A549 (cell line): Measurements from ENCODE around the gene MRPL30. TPM values are rescaled to one million over a fixed set of nuclear protein-coding genes. Genes with fewer than 3 reads are reported as not detected.

Source experiments
- ATAC-seq, 2 experiments: fragments of 200-7000 bp in 1 of 2; fragments of >200 bp in 1 of 2; cut with Nextera tagmentation in 1 of 2; cut with Tn5 transposase in 1 of 2; 3 replicates each; pipeline versions ENCODE4 v1.8.0 to v1.9.1; 2018 to 2020; ENCODE audit warnings: mild to moderate bottlenecking in 1 of 2, moderate library complexity in 1 of 2
- CTCF ChIA-PET: fragments of 300-600 bp; sonication (Branson Sonifier 250); formaldehyde crosslinking; extraction: SDS; loops from one replicate; lab custom pipeline; 2021; ENCODE audit warnings: antibody characterized with exemption, inconsistent platforms; lab: Yijun Ruan, JAX
- POLR2A ChIA-PET: fragments of 350-600 bp; formaldehyde crosslinking; extraction: SDS; loops from one replicate; lab custom pipeline; 2021; ENCODE audit warnings: antibody characterized with exemption, inconsistent platforms; lab: Yijun Ruan, JAX
- DNase-seq, 2 experiments: peaks; one replicate each; pipeline versions ENCODE4 v3.0.0 to v3.0.0-alpha.2; 2011 to 2016; ENCODE audit warnings: low read depth in 1 of 2, low spot score in 1 of 2
- FAIRE-seq: peaks from 2 replicates; lab custom pipeline; 2011; peaks lifted over from hg19 to GRCh38; lab: Jason Lieb, UNC
- H3K27ac ChIP-seq, 2 experiments: fragments of >200 bp; sonication (Bioruptor Twin); formaldehyde crosslinking; 3 replicates each; pipeline ENCODE4 v1.5.1; 2016 to 2017
- H3K4me1 ChIP-seq: fragments of >200 bp; sonication (Bioruptor Twin); formaldehyde crosslinking; 3 replicates; pipeline ENCODE4 v1.6.1; 2016
- H3K4me2 ChIP-seq: fragments of >200 bp; sonication (Bioruptor Twin); formaldehyde crosslinking; 3 replicates; pipeline ENCODE4 v1.6.1; 2016
- H3K4me3 ChIP-seq: fragments of >200 bp; sonication (Bioruptor Twin); formaldehyde crosslinking; 3 replicates; pipeline ENCODE4 v1.5.1; 2016
- H3K9me3 ChIP-seq: fragments of >200 bp; sonication (Bioruptor Twin); formaldehyde crosslinking; 3 replicates; pipeline ENCODE4 v1.6.1; 2016
- ATOH8 ChIP-seq: fragments of 250-450 bp; sonication (Bioruptor Pico); IDR thresholded peaks from 2 replicates; pipeline ENCODE4 v1.5.0; 2020; ENCODE audit warnings: low read depth, mild to moderate bottlenecking, moderate library complexity
- BHLHE40 ChIP-seq: IDR thresholded peaks from 2 replicates; pipeline ENCODE4 v1.6.1; 2012; ENCODE audit warnings: low read depth, low read length, inconsistent platforms
- CBX2 ChIP-seq: fragments of 200-600 bp; sonication (generic); IDR thresholded peaks from 2 replicates; pipeline ENCODE4 v1.6.1; 2016; ENCODE audit warnings: low read depth, mild to moderate bottlenecking, borderline replicate concordance
- CBX8 ChIP-seq: fragments of 200-600 bp; sonication (generic); IDR thresholded peaks from 2 replicates; pipeline ENCODE4 v1.6.1; 2016
- CEBPB ChIP-seq, 2 experiments: fragments of >200 bp in 1 of 2; sonication (Bioruptor Twin) in 1 of 2; formaldehyde crosslinking in 1 of 2; IDR thresholded peaks; 2 replicates each; pipeline ENCODE4 v1.6.1; 2012 to 2016
- CHD4 ChIP-seq: fragments of 200-600 bp; sonication (generic); IDR thresholded peaks from 2 replicates; pipeline ENCODE4 v1.6.1; 2016; ENCODE audit warnings: antibody characterized with exemption, mild to moderate bottlenecking, borderline replicate concordance
- E2F6 ChIP-seq: IDR thresholded peaks from 2 replicates; pipeline ENCODE4 v1.6.1; 2012; ENCODE audit warnings: low read depth, borderline replicate concordance
- ELK1 ChIP-seq: fragments of 150-350 bp; IDR thresholded peaks from 2 replicates; pipeline ENCODE4 v1.6.1; 2014; ENCODE audit warnings: low read depth, mild to moderate bottlenecking, low read length
- FOSB ChIP-seq: fragments of 250-450 bp; sonication (Bioruptor Pico); IDR thresholded peaks from 2 replicates; pipeline ENCODE4 v1.5.0; 2020; ENCODE audit warnings: mild to moderate bottlenecking, moderate library complexity
- FOSL2 ChIP-seq, 2 experiments: fragments of 450-650 bp in 1 of 2; fragments of >200 bp in 1 of 2; sonication (Bioruptor Twin) in 1 of 2; formaldehyde crosslinking; IDR thresholded peaks; 2 replicates each; pipeline versions ENCODE4 v1.5.0 to v1.6.1; 2016 to 2020; ENCODE audit warnings: mild to moderate bottlenecking in 1 of 2, moderate library complexity in 1 of 2
- FOXS1 ChIP-seq: fragments of 250-450 bp; sonication (Bioruptor Pico); IDR thresholded peaks from 2 replicates; pipeline ENCODE4 v1.5.0; 2020; ENCODE audit warnings: mild to moderate bottlenecking, moderate library complexity
- HES2 ChIP-seq: fragments of >200 bp; sonication (Bioruptor Twin); formaldehyde crosslinking; IDR thresholded peaks from 2 replicates; pipeline ENCODE4 v1.6.1; 2016
- HOXA7 ChIP-seq: fragments of 250-450 bp; sonication (Bioruptor Pico); IDR thresholded peaks from 2 replicates; pipeline ENCODE4 v1.5.0; 2020; ENCODE audit warnings: mild to moderate bottlenecking, moderate library complexity
- HOXB13 ChIP-seq: fragments of 250-450 bp; sonication (Bioruptor Pico); IDR thresholded peaks from 2 replicates; pipeline ENCODE4 v1.5.0; 2020; ENCODE audit warnings: low read depth, mild to moderate bottlenecking, moderate library complexity
- JUN ChIP-seq, 2 experiments: fragments of >200 bp; sonication (Bioruptor Twin); formaldehyde crosslinking; IDR thresholded peaks; 2 replicates in 1 of 2; 3 replicates in 1 of 2; pipeline ENCODE4 v1.6.1; 2016 to 2017
- MAZ ChIP-seq: fragments of 150-350 bp; IDR thresholded peaks from 2 replicates; pipeline ENCODE4 v1.6.1; 2014; ENCODE audit warnings: antibody characterized with exemption, low read depth, low read length, borderline replicate concordance
- NPAS2 ChIP-seq: fragments of 250-450 bp; sonication (Bioruptor Pico); IDR thresholded peaks from 2 replicates; pipeline ENCODE4 v1.8.0; 2022; ENCODE audit warnings: mild to moderate bottlenecking, moderate library complexity, borderline replicate concordance
- PBX3 ChIP-seq: IDR thresholded peaks from 2 replicates; pipeline ENCODE4 v1.6.1; 2012
- POLR2A ChIP-seq: IDR thresholded peaks from 2 replicates; pipeline ENCODE4 v1.6.1; 2012; ENCODE audit warnings: mild to moderate bottlenecking, low read length
- POLR2AphosphoS2 ChIP-seq: conservative IDR thresholded peaks from 2 replicates; pipeline ENCODE4 v1.6.1; 2012; ENCODE audit warnings: low read length, improper control_type of control experiment, inconsistent platforms
- RAD21 ChIP-seq, 2 experiments: fragments of >200 bp in 1 of 2; sonication (Bioruptor Twin) in 1 of 2; formaldehyde crosslinking in 1 of 2; IDR thresholded peaks in 1 of 2; conservative IDR thresholded peaks in 1 of 2; 2 replicates in 1 of 2; 3 replicates in 1 of 2; pipeline ENCODE4 v1.6.1; 2012 to 2018; ENCODE audit warnings: inconsistent platforms in 1 of 2
- RARB ChIP-seq: fragments of 250-450 bp; sonication (Bioruptor Pico); IDR thresholded peaks from 2 replicates; pipeline ENCODE4 v1.8.0; 2021; ENCODE audit warnings: mild to moderate bottlenecking, moderate library complexity
- RNF2 ChIP-seq: fragments of 200-600 bp; sonication (generic); IDR thresholded peaks from 2 replicates; pipeline ENCODE4 v1.6.1; 2016; ENCODE audit warnings: low read depth, mild to moderate bottlenecking, antibody characterized with exemption, moderate library complexity, borderline replicate concordance
- SREBF2 ChIP-seq: fragments of 450-650 bp; IDR thresholded peaks from 2 replicates; pipeline ENCODE4 v1.6.1; 2014; ENCODE audit warnings: mild to moderate bottlenecking, moderate library complexity
- TP53 ChIP-seq: fragments of 250-450 bp; sonication (Bioruptor Pico); IDR thresholded peaks from 2 replicates; pipeline ENCODE4 v1.5.0; 2021; ENCODE audit warnings: mild to moderate bottlenecking, moderate library complexity
- ZC3H11A ChIP-seq: fragments of 450-650 bp; IDR thresholded peaks from 2 replicates; pipeline ENCODE4 v1.6.1; 2014; ENCODE audit warnings: antibody characterized with exemption, mild to moderate bottlenecking
- ZFP36 ChIP-seq: fragments of 450-650 bp; IDR thresholded peaks from 2 replicates; pipeline ENCODE4 v1.6.1; 2014; ENCODE audit warnings: borderline replicate concordance; ENCODE audit not compliant: partially characterized antibody
- ZNF302 ChIP-seq: fragments of 250-450 bp; sonication (Bioruptor Pico); IDR thresholded peaks from 2 replicates; pipeline ENCODE4 v1.9.0; 2021; ENCODE audit warnings: inconsistent platforms, mild to moderate bottlenecking, moderate library complexity
- WGBS: methylation state at CpG from one replicate; pipeline ENCODE4 v1.1.6; 2017; ENCODE audit errors: missing lambda C conversion rate; 5-methylcytosine and 5-hydroxymethylcytosine counted together
- polyA plus RNA-seq, 4 experiments: library from polyadenylated mRNA; depleted of rRNA in 3 of 4; stranded (reverse); fragments of >200 nt; fragmentation: RNase III in 1 of 4; extraction: RNeasy Plus Mini Kit Qiagen cat#74134 plus additional on column Dnase treatment in 1 of 4; gene quantifications; 2 replicates in 3 of 4; 3 replicates in 1 of 4; pipeline ENCODE4 v1.2.3, GENCODE V29; 2011 to 2017
- TF ChIP-seq, protein P1 (sequence below): IDR thresholded peaks from 2 replicates; pipeline ENCODE4 v1.6.1; 2012

MRPL30 gene
- polyA plus RNA-seq, 2 of the 4 experiments (the other 2 are of a cell fraction): 40.0 to 43.5 TPM

DNA sequence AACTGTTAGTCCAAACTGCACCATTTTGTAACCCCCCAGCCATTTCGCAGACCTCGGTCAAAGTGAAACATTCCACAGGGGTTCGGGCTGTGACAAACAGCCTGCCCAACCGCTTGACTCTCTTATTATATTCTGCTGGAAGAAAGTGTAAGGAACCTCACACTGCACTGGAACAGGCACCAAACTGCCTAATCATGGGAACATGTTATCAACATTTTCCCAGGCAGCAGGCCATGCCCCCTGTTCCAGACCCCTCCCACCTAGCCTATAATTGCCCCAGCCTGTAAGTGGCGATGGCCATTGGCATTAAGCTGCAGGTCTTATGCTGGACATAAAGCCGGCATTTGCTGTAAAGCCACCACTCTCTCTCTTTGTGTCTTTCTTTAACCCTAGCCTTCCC is 57.6 kb downstream of the MRPL30 start:
- Histone ChIP-seq H3K27ac (no peak overlapping the region), H3K4me3 (no peak overlapping the region), H3K4me2 (no peak overlapping the region), H3K4me1 (no peaks in the 10 kb centered on the region), H3K9me3 (no peaks in the 10 kb centered on the region)
- DNase-seq (no peak), FAIRE-seq (no peak), ATAC-seq (no peak)
- TF ChIP-seq JUN (IDR thresholded peaks at IDR 0.05) (no peak), NPAS2 (CRISPR knock-in tag) (no peak), PBX3 (no peak), SREBF2 (no peak), FOXS1 (CRISPR knock-in tag) (no peak), POLR2A (no peak), POLR2AphosphoS2 (no peak), RNF2 (no peak), HES2 (no peak), CEBPB (IDR thresholded peaks at IDR 0.05) (no peak)
- TF ChIP-seq, protein P1, sequence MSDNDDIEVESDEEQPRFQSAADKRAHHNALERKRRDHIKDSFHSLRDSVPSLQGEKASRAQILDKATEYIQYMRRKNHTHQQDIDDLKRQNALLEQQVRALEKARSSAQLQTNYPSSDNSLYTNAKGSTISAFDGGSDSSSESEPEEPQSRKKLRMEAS: no peak
- ChIA-PET POLR2A (no interaction called here), CTCF (no interaction called here)
- WGBS: 86% methylated on average over 6 of the region's 6 CpGs

GRCh38 chr2:99240431-99240830 is 59.4 kb downstream of the MRPL30 start:
- FAIRE-seq: no peak

DNA sequence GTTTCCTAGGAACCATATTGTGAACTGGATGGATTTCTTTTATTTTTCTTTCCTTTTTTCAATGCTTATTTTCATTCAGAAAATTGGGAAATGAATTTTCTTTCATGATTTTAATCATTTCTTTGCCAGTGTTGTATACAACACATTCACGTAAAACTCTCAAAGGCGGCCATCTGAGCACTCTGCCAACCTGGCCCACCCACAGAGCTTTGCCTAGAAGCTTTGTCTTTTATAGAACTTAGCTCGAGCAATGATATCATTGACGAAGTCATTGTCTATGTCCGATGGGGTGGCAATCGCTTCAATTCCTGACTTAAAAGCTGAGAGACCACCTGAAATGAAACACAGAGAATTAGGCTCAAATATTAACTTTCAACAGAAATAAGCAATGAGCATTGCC is 61.2 kb downstream of the MRPL30 start:
- no peak for ATAC-seq
- Histone ChIP-seq H3K27ac (no peak overlapping the region), H3K4me2 (no peak overlapping the region), H3K4me1 (no peaks in the 10 kb centered on the region), H3K4me3 (no peak overlapping the region), H3K9me3 (no peaks in the 10 kb centered on the region)
- no peak for FAIRE-seq
- 90% methylated on average over 6 of the region's 6 CpGs for WGBS
- no peak for DNase-seq
- POLR2A ChIA-PET: no interaction called here
- CTCF ChIA-PET: no interaction called here
- TF ChIP-seq TP53 (CRISPR knock-in tag): no peak
- TF ChIP-seq JUN (IDR thresholded peaks at IDR 0.05): no peak
- TF ChIP-seq ZFP36: no peak
- no peak for TF ChIP-seq RNF2
- TF ChIP-seq RARB (CRISPR knock-in tag): no peak
- no peak for TF ChIP-seq ZNF302 (CRISPR knock-in tag)
- no peak for TF ChIP-seq HOXB13 (CRISPR knock-in tag)
- TF ChIP-seq, protein P1: no peak
- TF ChIP-seq HES2: no peak
- no peak for TF ChIP-seq ZC3H11A
- TF ChIP-seq ELK1: no peak
- no peak for TF ChIP-seq FOSL2 (IDR thresholded peaks at IDR 0.05)
- no peak for TF ChIP-seq FOSL2 (CRISPR knock-in tag; IDR thresholded peaks at IDR 0.05)

More at GRCh38 chr2:99240431-99240830, 59.4 kb downstream of the MRPL30 start:
- ATAC-seq (no peak), DNase-seq (no peak)
- no peaks in the 10 kb centered on the region for H3K4me1 ChIP-seq
- WGBS: 82% methylated on average over 6 of the region's 6 CpGs
- H3K4me2 ChIP-seq: no peak overlapping the region
- POLR2A ChIA-PET: no interaction called here
- H3K4me3 ChIP-seq: no peak overlapping the region
- no peak overlapping the region for H3K27ac ChIP-seq
- CTCF ChIA-PET: interaction anchor here (0.6 to 0.7 kb wide), 2 partner anchors 46 to 50 kb away, joined by 3 to 4 read pairs; no protein-coding TSS in a partner anchor
- H3K9me3 ChIP-seq: no peaks in the 10 kb centered on the region
- TF ChIP-seq CHD4 (no peak), E2F6 (no peak), CBX2 (no peak), FOSB (no peak), RAD21 (conservative IDR thresholded peaks at IDR 0.05 in 1 of 2, IDR thresholded peaks at IDR 0.05 in 1 of 2) (no peak), MAZ (no peak), RNF2 (no peak), JUN (IDR thresholded peaks at IDR 0.05) (no peak), CBX8 (no peak), ATOH8 (CRISPR knock-in tag) (no peak), ZNF302 (CRISPR knock-in tag) (no peak), HOXA7 (no peak), BHLHE40 (no peak)
- TF ChIP-seq, all 56 proteins: peak for 0
